ENCODE data around the gene INTS14. TPM values are rescaled to one million over a fixed set of nuclear protein-coding genes. Genes with fewer than 3 reads are reported as not detected.

INTS14 gene
- total RNA-seq, 2 donors from 2014 or later = 33.4 to 37.7 TPM

GRCh38 chr15:65634356-65634755 is 23.4 kb upstream of the INTS14 start:
- TF ChIP-seq, protein P1, sequence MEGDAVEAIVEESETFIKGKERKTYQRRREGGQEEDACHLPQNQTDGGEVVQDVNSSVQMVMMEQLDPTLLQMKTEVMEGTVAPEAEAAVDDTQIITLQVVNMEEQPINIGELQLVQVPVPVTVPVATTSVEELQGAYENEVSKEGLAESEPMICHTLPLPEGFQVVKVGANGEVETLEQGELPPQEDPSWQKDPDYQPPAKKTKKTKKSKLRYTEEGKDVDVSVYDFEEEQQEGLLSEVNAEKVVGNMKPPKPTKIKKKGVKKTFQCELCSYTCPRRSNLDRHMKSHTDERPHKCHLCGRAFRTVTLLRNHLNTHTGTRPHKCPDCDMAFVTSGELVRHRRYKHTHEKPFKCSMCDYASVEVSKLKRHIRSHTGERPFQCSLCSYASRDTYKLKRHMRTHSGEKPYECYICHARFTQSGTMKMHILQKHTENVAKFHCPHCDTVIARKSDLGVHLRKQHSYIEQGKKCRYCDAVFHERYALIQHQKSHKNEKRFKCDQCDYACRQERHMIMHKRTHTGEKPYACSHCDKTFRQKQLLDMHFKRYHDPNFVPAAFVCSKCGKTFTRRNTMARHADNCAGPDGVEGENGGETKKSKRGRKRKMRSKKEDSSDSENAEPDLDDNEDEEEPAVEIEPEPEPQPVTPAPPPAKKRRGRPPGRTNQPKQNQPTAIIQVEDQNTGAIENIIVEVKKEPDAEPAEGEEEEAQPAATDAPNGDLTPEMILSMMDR (conservative IDR thresholded peaks at IDR 0.05) = no peak
- Mint-ChIP-seq H3K36me3 (ENCODE audit: low read depth) (no peaks in the 10 kb centered on the region), H3K27me3 (ENCODE audit: insufficient read depth) (peaks cover 13% of the 10 kb centered on the region), H3K27ac (no peak overlapping the region), H3K4me1 (peaks cover 36% of the 10 kb centered on the region), H3K4me3 (no peak overlapping the region), H3K9me3 (no peaks in the 10 kb centered on the region)
- no peaks in the 10 kb centered on the region for H3K36me3 ChIP-seq (ENCODE audit: control insufficient read depth, insufficient read depth, low read length)
- H3K9me3 ChIP-seq (ENCODE audit: control insufficient read depth, low read length) = no peaks in the 10 kb centered on the region
- no peak overlapping the region for H3K4me3 ChIP-seq (ENCODE audit: low read length)
- no peak overlapping the region for H3K27ac ChIP-seq (ENCODE audit: low read depth, low read length)
- H3K27me3 ChIP-seq (ENCODE audit: control insufficient read depth, insufficient read depth, low read length, poor library complexity, severe bottlenecking) = peaks cover 7% of the 10 kb centered on the region
- peaks cover 8% of the 10 kb centered on the region for H3K4me1 ChIP-seq (ENCODE audit: control insufficient read depth, insufficient read depth, low read length)
- DNase-seq = no peak
- WGBS, 2 experiments (ENCODE audit: insufficient coverage in 1 of 2, insufficient read length in 1 of 2) = 100% methylated on average over 1 of the region's 1 CpG; no CpG with 5 or more reads in 1 of the 2 experiments
- H3K9ac ChIP-seq (ENCODE audit: extremely low read depth, low read length, poor library complexity, severe bottlenecking) = no peak overlapping the region

- 83 to 90% methylated on average over 2 of the region's 2 CpGs for WGBS, 2 experiments (ENCODE audit: insufficient coverage in 1 of 2, insufficient read length in 1 of 2)
- peaks cover 8% of the 10 kb centered on the region for H3K4me1 ChIP-seq (ENCODE audit: control insufficient read depth, insufficient read depth, low read length)
- no peaks in the 10 kb centered on the region for H3K9me3 Mint-ChIP-seq
- no peaks in the 10 kb centered on the region for H3K36me3 ChIP-seq (ENCODE audit: control insufficient read depth, insufficient read depth, low read length)
- peaks cover 13% of the 10 kb centered on the region for H3K27me3 Mint-ChIP-seq (ENCODE audit: insufficient read depth)
- no peak for DNase-seq
- H3K27ac Mint-ChIP-seq = no peak overlapping the region
- TF ChIP-seq, protein P1 (conservative IDR thresholded peaks at IDR 0.05) = no peak
- no peak overlapping the region for H3K4me3 Mint-ChIP-seq
- H3K9me3 ChIP-seq (ENCODE audit: control insufficient read depth, low read length) = no peaks in the 10 kb centered on the region
- no peak overlapping the region for H3K4me3 ChIP-seq (ENCODE audit: low read length)
- peaks cover 7% of the 10 kb centered on the region for H3K27me3 ChIP-seq (ENCODE audit: control insufficient read depth, insufficient read depth, low read length, poor library complexity, severe bottlenecking)
- H3K9ac ChIP-seq (ENCODE audit: extremely low read depth, low read length, poor library complexity, severe bottlenecking) = no peak overlapping the region
- no peaks in the 10 kb centered on the region for H3K36me3 Mint-ChIP-seq (ENCODE audit: low read depth)
- H3K27ac ChIP-seq (ENCODE audit: low read depth, low read length) = no peak overlapping the region
- peaks cover 33% of the 10 kb centered on the region for H3K4me1 Mint-ChIP-seq
These were observed 22.8 kb upstream of the INTS14 start for GRCh38 chr15:65633752-65634151.

DNA sequence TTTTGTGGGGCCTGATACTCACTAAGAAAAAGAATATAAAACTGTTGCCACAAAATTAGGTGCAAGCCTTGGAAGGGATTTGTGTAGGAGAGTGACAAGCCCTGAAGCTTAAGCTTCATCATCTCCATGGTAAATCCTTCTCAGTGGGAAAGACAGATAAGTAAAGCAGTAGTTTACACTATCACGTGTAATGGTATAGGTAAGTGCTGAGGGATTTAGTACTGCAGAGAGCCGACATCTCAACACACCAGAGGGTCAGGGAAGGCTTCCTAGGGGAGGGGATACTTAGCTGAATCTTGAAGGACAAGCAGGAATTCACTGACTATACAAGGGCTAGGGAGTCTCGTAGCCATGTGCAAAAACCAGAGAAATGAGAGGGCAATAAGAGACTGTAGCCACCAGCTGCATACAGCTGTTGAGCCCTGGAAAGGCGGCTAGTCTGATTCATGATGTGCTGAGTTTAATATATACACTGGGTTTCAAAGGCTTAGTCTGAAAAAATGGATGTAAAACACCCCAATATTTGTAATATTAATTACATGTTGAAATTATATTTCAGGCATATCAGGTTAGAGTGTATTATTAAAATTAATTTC is 21.9 kb upstream of the INTS14 start:
- Mint-ChIP-seq H3K4me1 (peaks cover 25% of the 10 kb centered on the region), H3K9me3 (no peaks in the 10 kb centered on the region), H3K27me3 (ENCODE audit: insufficient read depth) (peaks cover 13% of the 10 kb centered on the region), H3K36me3 (ENCODE audit: low read depth) (no peaks in the 10 kb centered on the region), H3K4me3 (no peak overlapping the region), H3K27ac (no peak overlapping the region)
- no peak overlapping the region for H3K4me3 ChIP-seq (ENCODE audit: low read length)
- H3K4me1 ChIP-seq (ENCODE audit: control insufficient read depth, insufficient read depth, low read length) = peaks cover 4% of the 10 kb centered on the region
- no peaks in the 10 kb centered on the region for H3K36me3 ChIP-seq (ENCODE audit: control insufficient read depth, insufficient read depth, low read length)
- no peak overlapping the region for H3K27ac ChIP-seq (ENCODE audit: low read depth, low read length)
- H3K27me3 ChIP-seq (ENCODE audit: control insufficient read depth, insufficient read depth, low read length, poor library complexity, severe bottlenecking) = peaks cover 7% of the 10 kb centered on the region
- DNase-seq = no peak
- H3K9ac ChIP-seq (ENCODE audit: extremely low read depth, low read length, poor library complexity, severe bottlenecking) = no peak overlapping the region
- 45 to 74% methylated on average over 2 to 4 of the region's 4 CpGs for WGBS, 2 experiments (ENCODE audit: insufficient coverage in 1 of 2, insufficient read length in 1 of 2)
- TF ChIP-seq, protein P1 (conservative IDR thresholded peaks at IDR 0.05) = no peak
- no peaks in the 10 kb centered on the region for H3K9me3 ChIP-seq (ENCODE audit: control insufficient read depth, low read length)

All from endodermal cell (in vitro differentiated cells).